Measurements from ENCODE around the gene ING1. TPM values are rescaled to one million over a fixed set of nuclear protein-coding genes. Genes with fewer than 3 reads are reported as not detected.

The ING1 gene
- polyA plus RNA-seq, 1 donor, result 15.1 TPM

DNA sequence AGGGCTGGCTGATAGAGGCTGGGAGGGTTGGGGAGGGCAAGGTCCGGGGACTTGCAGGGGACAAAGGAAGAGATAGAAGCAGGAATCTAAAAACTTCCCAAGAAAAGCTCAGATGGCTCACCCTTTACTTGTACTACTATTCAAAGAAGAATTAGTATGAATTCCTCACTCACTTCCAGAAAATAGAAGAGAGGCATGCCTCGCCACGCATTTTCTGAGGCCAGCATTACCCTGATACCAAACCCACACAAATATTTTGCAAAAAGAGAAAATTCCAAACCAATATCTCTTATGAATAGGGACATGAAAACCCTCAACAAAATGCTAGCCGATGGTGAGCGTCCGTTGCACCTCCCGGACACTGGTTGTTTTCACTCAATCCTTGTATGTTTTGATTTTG lies 54.0 kb downstream of the ING1 start:
- WGBS (ENCODE audit: insufficient coverage, low lambda C conversion rate), result 94% methylated on average over 5 of the region's 7 CpGs
- Histone ChIP-seq H3K36me3 (ENCODE audit: control insufficient read depth, insufficient read depth, low read length) (no peaks in the 10 kb centered on the region), H3K4me1 (ENCODE audit: control insufficient read depth, insufficient read depth, low read length) (no peaks in the 10 kb centered on the region), H3K4me3 (ENCODE audit: low read length) (no peak overlapping the region), H3K27ac (ENCODE audit: low read length) (no peak overlapping the region), H3K27me3 (ENCODE audit: control insufficient read depth, insufficient read depth, low read length) (peaks cover 8% of the 10 kb centered on the region), H3K9me3 (ENCODE audit: control insufficient read depth, low read depth, low read length) (no peaks in the 10 kb centered on the region)
- DNase-seq, result no peak

DNA sequence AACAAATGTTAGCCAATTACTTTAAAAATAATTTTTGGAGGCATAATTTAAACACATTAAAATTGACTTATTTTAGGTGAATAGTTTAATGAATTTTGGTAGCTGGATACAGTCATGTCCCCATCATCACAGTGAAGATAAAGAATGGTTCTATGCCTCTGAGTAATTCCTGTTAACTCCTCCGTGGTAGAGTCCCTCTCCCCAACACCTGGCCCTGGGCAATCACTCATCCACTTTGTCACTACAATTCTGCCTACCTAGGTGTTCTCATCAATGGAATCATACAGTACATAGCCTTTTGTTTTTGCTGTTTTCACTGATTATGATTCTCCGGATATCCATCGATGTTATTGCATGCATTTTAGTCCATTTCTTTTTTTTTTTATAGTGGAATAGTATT lies 55.6 kb downstream of the ING1 start:
- Histone ChIP-seq H3K4me3 (ENCODE audit: low read length) (no peak overlapping the region), H3K27ac (ENCODE audit: low read length) (no peak overlapping the region), H3K9me3 (ENCODE audit: control insufficient read depth, low read depth, low read length) (no peaks in the 10 kb centered on the region), H3K36me3 (ENCODE audit: control insufficient read depth, insufficient read depth, low read length) (no peaks in the 10 kb centered on the region), H3K27me3 (ENCODE audit: control insufficient read depth, insufficient read depth, low read length) (peaks cover 10% of the 10 kb centered on the region), H3K4me1 (ENCODE audit: control insufficient read depth, insufficient read depth, low read length) (no peaks in the 10 kb centered on the region)
- DNase-seq, result no peak
- WGBS (ENCODE audit: insufficient coverage, low lambda C conversion rate), result no CpG with 5 or more reads among the region's 3 CpGs

DNA sequence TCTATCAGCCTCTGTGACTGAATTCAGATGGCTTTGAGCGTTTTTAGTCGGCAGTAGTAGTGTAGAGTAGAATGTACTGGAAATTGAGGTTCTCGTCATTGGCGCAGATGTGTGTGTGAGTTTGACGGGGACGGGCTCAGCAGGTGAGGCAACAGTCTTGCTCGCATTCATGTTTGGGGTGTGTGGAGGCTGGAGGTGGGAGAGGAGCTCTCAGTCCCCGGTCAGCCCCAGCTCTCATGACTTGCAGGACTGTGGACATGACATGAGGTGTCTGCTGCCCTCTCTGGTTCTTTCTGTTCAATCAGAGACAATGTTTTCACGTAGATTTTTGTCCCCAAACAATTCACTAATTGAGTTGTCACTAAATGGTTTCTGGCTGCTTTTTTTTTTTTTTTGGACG lies 57.2 kb downstream of the ING1 start:
- H3K27ac ChIP-seq (ENCODE audit: low read length), result no peak overlapping the region
- DNase-seq, result no peak
- no peaks in the 10 kb centered on the region for H3K36me3 ChIP-seq (ENCODE audit: control insufficient read depth, insufficient read depth, low read length)
- H3K4me3 ChIP-seq (ENCODE audit: low read length), result no peak overlapping the region
- H3K27me3 ChIP-seq (ENCODE audit: control insufficient read depth, insufficient read depth, low read length), result peaks cover 10% of the 10 kb centered on the region
- H3K9me3 ChIP-seq (ENCODE audit: control insufficient read depth, low read depth, low read length), result no peaks in the 10 kb centered on the region
- WGBS (ENCODE audit: insufficient coverage, low lambda C conversion rate), result 50% methylated on average over 1 of the region's 10 CpGs
- H3K4me1 ChIP-seq (ENCODE audit: control insufficient read depth, insufficient read depth, low read length), result no peaks in the 10 kb centered on the region

DNA sequence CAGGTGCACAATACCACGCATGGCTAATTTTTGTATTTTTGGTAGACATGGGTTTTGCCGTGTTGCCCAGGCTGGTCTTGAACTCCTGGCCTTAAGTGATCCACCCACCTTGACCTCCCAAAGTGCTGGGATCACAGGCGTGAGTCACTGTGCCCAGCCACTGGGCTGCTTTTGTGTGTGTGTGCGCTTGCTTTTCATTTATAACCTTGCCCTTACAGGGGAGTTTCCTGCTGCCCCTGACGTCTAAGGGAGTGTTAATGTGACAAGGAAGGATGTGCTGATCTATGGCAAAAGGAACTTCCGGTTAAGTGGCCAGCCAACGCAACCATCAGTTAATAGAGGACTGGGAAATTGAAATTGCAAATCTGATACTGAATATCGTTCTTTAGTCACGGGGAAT lies 57.7 kb downstream of the ING1 start:
- H3K9me3 ChIP-seq (ENCODE audit: control insufficient read depth, low read depth, low read length), result no peaks in the 10 kb centered on the region
- H3K27me3 ChIP-seq (ENCODE audit: control insufficient read depth, insufficient read depth, low read length), result peaks cover 10% of the 10 kb centered on the region
- H3K36me3 ChIP-seq (ENCODE audit: control insufficient read depth, insufficient read depth, low read length), result no peaks in the 10 kb centered on the region
- H3K27ac ChIP-seq (ENCODE audit: low read length), result no peak overlapping the region
- no peak overlapping the region for H3K4me3 ChIP-seq (ENCODE audit: low read length)
- no peak for DNase-seq
- no peaks in the 10 kb centered on the region for H3K4me1 ChIP-seq (ENCODE audit: control insufficient read depth, insufficient read depth, low read length)
- 67% methylated on average over 1 of the region's 9 CpGs for WGBS (ENCODE audit: insufficient coverage, low lambda C conversion rate)

DNA sequence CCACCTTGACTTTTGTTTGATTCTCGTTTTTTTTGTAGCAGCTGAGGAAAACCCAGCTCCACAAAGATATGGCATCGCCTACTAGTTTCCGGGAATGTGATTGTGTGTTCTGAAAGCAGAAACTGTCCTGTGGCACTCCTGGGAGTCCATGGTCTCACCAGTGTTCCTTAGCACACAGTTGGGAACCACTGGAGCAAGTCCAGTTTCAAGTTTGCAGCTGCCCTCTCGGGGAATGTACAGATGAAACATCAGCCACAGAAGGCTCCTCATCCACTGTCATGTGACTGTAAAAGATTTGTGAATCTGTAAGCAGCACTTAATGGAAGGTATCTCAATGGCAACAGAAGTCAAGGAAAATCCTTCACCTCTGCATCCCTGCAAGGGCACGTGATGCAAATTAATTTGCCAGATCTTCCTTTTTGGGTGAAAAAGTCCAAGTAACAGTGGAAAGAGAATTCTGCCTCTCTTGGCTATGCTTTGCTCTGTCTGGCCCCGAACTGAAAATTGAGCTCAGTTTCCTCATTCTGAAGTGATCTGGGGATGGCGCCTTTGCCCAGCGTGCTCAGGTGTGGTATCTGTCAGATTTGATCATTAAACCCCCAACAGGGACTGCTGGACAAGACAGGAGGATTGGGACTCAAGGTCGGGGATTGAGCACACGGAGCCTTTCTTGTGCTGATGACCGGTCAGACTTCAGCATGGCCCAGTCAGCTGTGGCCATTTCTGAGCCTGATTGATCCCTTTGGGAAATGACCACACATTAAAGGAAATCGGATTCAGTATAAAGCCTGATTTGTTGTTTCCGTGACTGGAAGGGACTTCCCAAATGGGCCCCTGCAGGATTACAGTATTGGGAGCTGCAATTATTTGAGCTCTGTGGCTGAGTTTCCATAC lies 58.8 kb downstream of the ING1 start:
- no peak overlapping the region for H3K4me3 ChIP-seq (ENCODE audit: low read length)
- peaks cover 10% of the 10 kb centered on the region for H3K27me3 ChIP-seq (ENCODE audit: control insufficient read depth, insufficient read depth, low read length)
- H3K4me1 ChIP-seq (ENCODE audit: control insufficient read depth, insufficient read depth, low read length), result no peaks in the 10 kb centered on the region
- H3K36me3 ChIP-seq (ENCODE audit: control insufficient read depth, insufficient read depth, low read length), result no peaks in the 10 kb centered on the region
- WGBS (ENCODE audit: insufficient coverage, low lambda C conversion rate), result 100% methylated on average over 1 of the region's 13 CpGs
- H3K27ac ChIP-seq (ENCODE audit: low read length), result no peak overlapping the region
- no peak for DNase-seq
- no peaks in the 10 kb centered on the region for H3K9me3 ChIP-seq (ENCODE audit: control insufficient read depth, low read depth, low read length)

Other genes with a start within 250 kb of the ING1 start
- gene RAB20, start 152.0 kb upstream of the ING1 start, polyA plus RNA-seq, result 23.9 TPM
- gene NAXD, start 98.2 kb upstream of the ING1 start, polyA plus RNA-seq, result 37.0 TPM
- gene CARS2, start 7.6 kb upstream of the ING1 start, polyA plus RNA-seq, result 88.6 TPM
- gene ANKRD10, start 201.4 kb downstream of the ING1 start, polyA plus RNA-seq, result 172 TPM

Measured in large intestine (tissue), 3 donors.